Kidney epithelial cell (primary cell): ENCODE results near the gene ZNF562. TPM values are rescaled to one million over a fixed set of nuclear protein-coding genes. Genes with fewer than 3 reads are reported as not detected.

Experiments
- DNase-seq: peaks from one replicate; pipeline ENCODE4 v3.0.0-alpha.2; 2010; ENCODE audit warnings: low read depth
- H3K27me3 ChIP-seq: 2 replicates; pipeline ENCODE4 v1.6.0; 2011; ENCODE audit warnings: low read length; ENCODE audit not compliant: control insufficient read depth, insufficient read depth
- H3K36me3 ChIP-seq: 2 replicates; pipeline ENCODE4 v1.5.1; 2011; ENCODE audit warnings: low read length; ENCODE audit not compliant: control insufficient read depth, insufficient read depth
- H3K4me3 ChIP-seq: 2 replicates; pipeline ENCODE4 v1.5.1; 2011; ENCODE audit warnings: low read depth, mild to moderate bottlenecking, control low read depth, low read length
- total RNA-seq: library from RNA; depleted of rRNA; stranded (reverse); fragments of >200 nt; gene quantifications from 2 replicates; pipeline ENCODE4 v1.2.3, GENCODE V29; 2015
- TF ChIP-seq, protein P1 (sequence below): IDR thresholded peaks from 2 replicates; pipeline ENCODE4 v1.5.1; 2011; ENCODE audit warnings: mild to moderate bottlenecking, moderate library complexity, low read length, control low read depth, inconsistent platforms; ENCODE audit not compliant: insufficient read depth, poor library complexity, severe bottlenecking

The ZNF562 gene
- total RNA-seq, 1 donor from 2014 or later, result 37.4 TPM

- H3K4me3 ChIP-seq, result no peak overlapping the region
- no peaks in the 10 kb centered on the region for H3K27me3 ChIP-seq
- no peak for DNase-seq
- TF ChIP-seq, protein P1, sequence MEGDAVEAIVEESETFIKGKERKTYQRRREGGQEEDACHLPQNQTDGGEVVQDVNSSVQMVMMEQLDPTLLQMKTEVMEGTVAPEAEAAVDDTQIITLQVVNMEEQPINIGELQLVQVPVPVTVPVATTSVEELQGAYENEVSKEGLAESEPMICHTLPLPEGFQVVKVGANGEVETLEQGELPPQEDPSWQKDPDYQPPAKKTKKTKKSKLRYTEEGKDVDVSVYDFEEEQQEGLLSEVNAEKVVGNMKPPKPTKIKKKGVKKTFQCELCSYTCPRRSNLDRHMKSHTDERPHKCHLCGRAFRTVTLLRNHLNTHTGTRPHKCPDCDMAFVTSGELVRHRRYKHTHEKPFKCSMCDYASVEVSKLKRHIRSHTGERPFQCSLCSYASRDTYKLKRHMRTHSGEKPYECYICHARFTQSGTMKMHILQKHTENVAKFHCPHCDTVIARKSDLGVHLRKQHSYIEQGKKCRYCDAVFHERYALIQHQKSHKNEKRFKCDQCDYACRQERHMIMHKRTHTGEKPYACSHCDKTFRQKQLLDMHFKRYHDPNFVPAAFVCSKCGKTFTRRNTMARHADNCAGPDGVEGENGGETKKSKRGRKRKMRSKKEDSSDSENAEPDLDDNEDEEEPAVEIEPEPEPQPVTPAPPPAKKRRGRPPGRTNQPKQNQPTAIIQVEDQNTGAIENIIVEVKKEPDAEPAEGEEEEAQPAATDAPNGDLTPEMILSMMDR, result no peak
- peaks cover 2% of the 10 kb centered on the region for H3K36me3 ChIP-seq
Measured at GRCh38 chr19:9610484-9611113, 64.3 kb downstream of the ZNF562 start.

DNA sequence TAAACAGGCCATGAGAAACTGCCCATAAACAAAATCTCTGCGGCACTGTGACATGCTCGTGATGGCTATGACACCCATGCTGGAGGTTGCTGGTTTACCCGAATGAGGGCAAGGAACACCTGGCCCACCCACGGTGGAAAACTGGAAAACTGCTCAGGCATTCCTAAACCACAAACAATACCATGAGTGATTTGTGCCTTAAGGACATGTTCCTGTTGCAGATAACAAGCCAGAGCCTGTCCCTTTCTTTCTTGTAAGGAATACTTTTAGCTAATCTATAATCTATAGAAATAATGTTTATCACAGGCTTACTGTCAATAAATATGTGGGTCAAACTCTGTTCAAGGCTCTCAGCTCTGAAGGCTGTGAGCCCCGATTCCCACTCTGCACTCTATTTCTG, 66.0 kb downstream of the ZNF562 start:
- TF ChIP-seq, protein P1, result no peak
- no peak for DNase-seq
- peaks cover 2% of the 10 kb centered on the region for H3K36me3 ChIP-seq
- H3K4me3 ChIP-seq, result no peak overlapping the region
- H3K27me3 ChIP-seq, result no peaks in the 10 kb centered on the region

- Histone ChIP-seq H3K27me3 (no peaks in the 10 kb centered on the region), H3K36me3 (no peaks in the 10 kb centered on the region), H3K4me3 (no peak overlapping the region)
- TF ChIP-seq, protein P1, result no peak
- no peak for DNase-seq
Measured at GRCh38 chr19:9597027-9597426, 77.9 kb downstream of the ZNF562 start.

Other genes starting within 250 kb of the ZNF562 start
- 12.2 and 14.2 TPM in 2 replicates for gene ZNF266, start 239.5 kb downstream of the ZNF562 start, total RNA-seq
- 0.33 and 0.55 TPM in 2 replicates for gene ZNF560, start 176.5 kb downstream of the ZNF562 start, total RNA-seq
- gene ZNF426, start 136.5 kb downstream of the ZNF562 start, total RNA-seq, result 12.4 and 14.9 TPM in 2 replicates
- gene ZNF121, start 90.6 kb downstream of the ZNF562 start, total RNA-seq, result 37.9 and 39.2 TPM in 2 replicates
- 30.8 and 40.8 TPM in 2 replicates for gene ZNF561, start 53.9 kb downstream of the ZNF562 start, total RNA-seq
- gene ZNF846, start 93.6 kb upstream of the ZNF562 start, total RNA-seq, result 2.8 and 4.2 TPM in 2 replicates
- gene FBXL12, start 144.0 kb upstream of the ZNF562 start, total RNA-seq, result 25.2 and 30.8 TPM in 2 replicates
- 536 and 603 TPM in 2 replicates for gene UBL5, start 152.8 kb upstream of the ZNF562 start, total RNA-seq
- 102 and 115 TPM in 2 replicates for gene PIN1, start 160.2 kb upstream of the ZNF562 start, total RNA-seq